NOMO-1 (cell line): Measurements from ENCODE around the gene NGEF.
"Not testable (repeated sequence)": the region's sequence is repeated elsewhere in the genome, so short reads cannot be mapped to it uniquely, and the experiment has no call there.

ENCODE experiments used
- DNase-seq, 2 experiments: peaks; one replicate each; lab custom pipeline; 2025; ENCODE audit not compliant: unreplicated experiment in 2 of 2; lab: John Stamatoyannopoulos, UW

The NGEF gene

GRCh38 chr2:233013027-233013461, at the start of gene NGEF:
TSS of gene NGEF (minus strand) at chr2:233013256. CDS start at chr2:232974890, 38,366 bp downstream.
- DNase-seq, result no peak

GRCh38 chr2:233062451-233062850, 49.4 kb upstream of the NGEF start:
- no peak for DNase-seq

- DNase-seq, result peak; percentile 21 to 30
Observed at GRCh38 chr2:233061591-233062450, 48.8 kb upstream of the NGEF start.

GRCh38 chr2:233060980-233061590, 48.0 kb upstream of the NGEF start:
- peak in 1 of 2 experiments; percentile 27 for DNase-seq

- no peak for DNase-seq
Observed at GRCh38 chr2:233060501-233060979, 47.5 kb upstream of the NGEF start.

- peak; percentile 84 to 89 for DNase-seq
Observed at GRCh38 chr2:233059797-233060500, 46.9 kb upstream of the NGEF start, which contains the start of gene INPP5D. TSS of gene INPP5D (plus strand) at chr2:233060342. CDS start at chr2:233060479, 137 bp downstream.

GRCh38 chr2:233059547-233059796, 46.4 kb upstream of the NGEF start:
- DNase-seq, result no peak

- no peak for DNase-seq
Observed at GRCh38 chr2:233058717-233059546, 45.9 kb upstream of the NGEF start.

GRCh38 chr2:233056961-233057605, 44.0 kb upstream of the NGEF start:
- DNase-seq, result no peak

- DNase-seq, result no peak
Observed at GRCh38 chr2:233055362-233055761, 42.3 kb upstream of the NGEF start.

GRCh38 chr2:233053928-233054784, 41.1 kb upstream of the NGEF start:
- DNase-seq, result peak; percentile 33 to 51

- not testable (repeated sequence) for DNase-seq
Observed at GRCh38 chr2:233052517-233052916, 39.5 kb upstream of the NGEF start.

GRCh38 chr2:233051241-233052149, 38.4 kb upstream of the NGEF start:
- DNase-seq, result no peak

- no peak for DNase-seq
Observed at GRCh38 chr2:233049194-233049761, 36.2 kb upstream of the NGEF start.

- no peak for DNase-seq
Observed at GRCh38 chr2:233048569-233049193, 35.6 kb upstream of the NGEF start.

GRCh38 chr2:233047667-233048066, 34.6 kb upstream of the NGEF start:
- no peak for DNase-seq

- DNase-seq, result no peak
Observed at GRCh38 chr2:233047206-233047605, 34.1 kb upstream of the NGEF start.
